ENCODE measurements around the gene SDHB.

SDHB gene

DNA sequence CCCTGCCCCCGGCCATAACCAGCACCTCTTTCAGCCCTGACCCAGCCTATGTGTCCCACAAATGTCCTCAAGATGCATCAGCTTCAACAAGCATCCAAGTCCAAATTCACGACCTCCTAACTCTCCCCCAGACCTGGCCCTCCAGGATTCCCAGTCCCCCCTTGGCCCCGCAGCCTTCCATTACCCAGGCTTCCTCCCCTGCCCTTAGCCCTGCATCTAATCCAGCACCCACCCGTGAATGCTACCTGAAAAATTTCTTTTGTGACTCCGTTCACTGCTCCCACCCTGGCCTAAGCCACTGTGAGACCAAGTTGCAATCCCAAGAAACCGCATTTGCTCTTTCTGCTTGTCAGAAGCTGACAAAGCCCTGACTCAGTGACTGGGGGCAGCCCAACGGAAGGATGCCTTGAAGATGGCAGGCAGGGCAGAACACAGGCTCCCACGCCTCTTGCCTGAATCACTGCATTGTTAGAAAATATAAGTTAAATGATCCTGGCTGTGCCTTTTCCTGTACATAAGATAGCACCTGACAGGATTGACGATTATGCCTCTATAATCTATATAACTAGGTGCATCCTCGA is 72.5 kb downstream of the SDHB start:
- DNase-seq = no peak

DNA sequence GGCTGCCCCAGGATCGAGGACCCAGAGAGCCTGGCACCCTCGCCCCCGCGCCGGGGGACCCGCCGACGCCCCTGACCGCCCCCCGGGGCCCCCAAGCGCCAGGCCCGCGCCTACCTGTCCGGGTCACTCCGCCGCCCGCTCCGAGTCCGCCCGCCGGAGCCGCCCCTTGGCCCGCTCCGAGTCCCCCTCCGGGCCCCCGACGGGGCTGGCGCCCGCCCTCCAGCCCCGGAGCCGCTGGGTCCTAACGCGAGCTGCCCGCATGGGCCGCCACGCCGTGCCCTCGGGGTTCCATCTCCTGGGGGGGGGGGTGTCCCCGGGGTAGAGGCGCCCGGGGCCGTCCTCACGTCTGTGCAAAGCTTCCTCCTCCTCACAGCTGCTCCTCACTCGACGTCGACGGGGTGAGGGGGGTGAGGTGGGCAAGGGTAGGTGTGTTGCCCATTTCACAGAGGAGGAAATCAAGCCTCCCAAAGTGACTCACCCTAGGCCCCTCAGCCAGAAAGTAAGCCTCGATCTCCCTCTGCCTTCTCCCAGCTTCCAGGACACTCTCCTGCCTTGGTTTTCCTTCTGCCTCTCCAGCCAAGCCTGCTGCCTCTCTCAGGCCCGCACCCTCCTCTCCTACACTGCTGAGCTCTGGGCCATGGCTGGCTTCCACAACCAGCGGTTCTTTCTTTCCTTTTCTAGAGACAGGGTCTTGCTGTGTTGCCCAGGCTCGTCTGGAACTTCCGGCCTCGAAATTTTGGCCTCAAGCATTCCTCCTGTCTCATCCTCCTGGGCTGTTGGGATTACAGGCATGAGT is 73.2 kb downstream of the SDHB start, which contains the start of gene MFAP2:
Gene MFAP2 (minus strand): TSS at position 148 of the 796 bp plus-strand sequence. CDS start 2,347 bp downstream, outside the sequence.
- no peak for DNase-seq

DNA sequence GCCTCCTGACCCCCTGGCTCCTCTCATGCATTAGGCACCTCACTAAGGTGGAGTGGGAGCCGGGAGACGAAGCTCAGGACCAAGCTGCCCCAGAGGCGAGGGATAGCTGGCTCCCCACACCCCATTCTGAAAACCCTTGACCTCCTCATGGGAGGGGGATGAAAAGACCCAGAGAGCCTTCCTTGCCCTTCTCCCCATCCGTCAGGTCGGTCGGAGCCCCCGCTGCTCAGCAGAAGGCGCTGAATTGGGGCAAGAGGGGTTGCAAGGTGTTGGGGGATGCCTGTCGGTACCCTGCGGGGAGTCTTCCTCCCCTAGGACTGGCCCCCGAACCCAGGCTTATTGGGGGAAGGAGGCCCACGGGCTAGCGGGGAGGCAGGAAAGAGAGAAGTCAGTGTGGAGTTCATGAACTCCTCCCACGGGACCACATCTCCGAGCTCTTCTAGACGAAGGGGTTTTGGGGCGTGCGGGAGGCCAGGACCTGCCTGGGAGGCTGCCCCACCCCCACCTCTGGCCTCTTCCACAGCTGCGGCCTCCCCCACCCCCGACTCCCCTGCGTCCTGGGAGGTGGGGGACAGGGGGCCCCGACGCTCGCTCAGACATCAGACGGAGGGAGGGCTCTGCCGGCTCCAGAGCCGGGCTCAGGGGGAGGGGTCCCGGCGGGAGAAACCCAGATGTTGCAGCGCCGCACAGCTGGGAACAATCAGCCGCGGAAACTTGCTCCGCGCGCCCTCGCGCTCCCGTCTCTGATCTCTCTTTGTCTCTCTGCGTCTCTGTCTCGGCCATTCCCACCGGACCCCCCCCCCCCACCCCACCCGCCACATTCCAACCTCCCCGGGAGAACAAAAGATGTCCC is 74.1 kb downstream of the SDHB start:
- DNase-seq = no peak

DNA sequence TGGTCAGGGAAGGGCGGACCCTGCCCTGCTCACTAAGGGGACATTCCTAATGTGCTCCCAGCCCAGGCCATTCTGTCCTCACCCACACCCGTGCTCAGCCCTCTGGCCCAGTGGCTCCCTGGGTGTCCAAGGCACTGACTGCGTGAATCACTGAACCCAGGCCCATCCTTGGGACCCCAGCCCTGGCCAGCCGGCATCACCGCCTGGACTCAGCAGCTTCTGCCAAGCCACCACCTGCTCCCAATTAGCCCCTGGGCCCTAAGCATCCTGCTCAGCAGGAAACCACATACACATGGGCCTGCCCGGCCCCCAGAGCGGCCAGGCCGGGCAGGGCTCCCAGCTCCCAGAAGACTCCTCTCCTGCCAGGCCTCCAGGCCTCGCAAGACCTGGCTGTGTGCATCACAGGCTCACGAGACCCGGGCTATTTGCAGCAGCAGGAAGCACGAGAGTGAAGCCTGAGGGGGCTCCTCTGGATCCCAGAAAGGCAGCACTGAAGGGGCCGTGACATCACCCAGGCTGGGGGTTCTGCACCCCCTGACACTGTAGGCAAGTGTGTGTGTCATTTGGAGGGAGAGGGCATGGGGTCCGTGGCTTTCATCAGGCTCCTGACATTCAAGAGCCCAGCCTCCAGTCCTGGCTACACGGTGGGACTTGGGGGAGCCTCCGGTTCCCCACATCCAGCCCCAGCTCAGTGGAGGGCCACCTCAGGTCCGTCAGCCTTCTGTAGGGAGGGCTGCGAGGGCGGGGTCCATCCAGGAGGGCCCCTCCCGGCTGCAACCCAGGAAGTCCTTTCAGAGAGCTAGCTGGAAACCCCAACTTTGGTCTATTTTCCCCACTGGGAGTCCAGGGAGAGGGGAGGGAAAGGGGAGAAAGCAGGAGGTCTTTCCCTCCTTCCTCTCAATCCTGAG is 75.0 kb downstream of the SDHB start:
- DNase-seq = no peak

DNA sequence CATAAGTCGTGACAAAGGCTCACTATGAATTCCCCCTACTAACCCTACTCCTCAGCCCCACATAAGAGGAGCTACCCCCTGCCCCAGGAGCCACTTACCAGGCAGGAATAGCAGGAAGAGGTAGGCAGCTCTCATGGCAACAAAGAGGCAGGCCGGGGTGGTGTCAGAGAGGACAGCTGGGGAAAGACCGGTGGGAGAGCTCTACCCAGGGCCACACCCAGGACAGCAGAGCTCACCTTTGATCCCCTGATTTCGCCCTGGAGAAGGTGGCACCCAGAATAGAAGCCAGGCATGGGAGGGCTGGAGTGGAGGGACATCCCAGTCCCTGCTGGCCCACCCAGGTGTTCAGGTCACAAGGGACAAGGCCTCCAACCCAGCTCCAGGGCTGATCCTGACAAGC is 75.7 kb downstream of the SDHB start:
- no peak for DNase-seq

GRCh38 chr1:16977377-16977776 is 76.5 kb downstream of the SDHB start:
- no peak for DNase-seq

- DNase-seq = no peak
These were observed 76.9 kb downstream of the SDHB start for GRCh38 chr1:16976966-16977365.

GRCh38 chr1:16975838-16976237 is 78.0 kb downstream of the SDHB start:
- no peak for DNase-seq

GRCh38 chr1:16975211-16975610 is 78.6 kb downstream of the SDHB start:
- no peak for DNase-seq

GRCh38 chr1:16973215-16973614 is 80.6 kb downstream of the SDHB start:
- no peak for DNase-seq

DNA sequence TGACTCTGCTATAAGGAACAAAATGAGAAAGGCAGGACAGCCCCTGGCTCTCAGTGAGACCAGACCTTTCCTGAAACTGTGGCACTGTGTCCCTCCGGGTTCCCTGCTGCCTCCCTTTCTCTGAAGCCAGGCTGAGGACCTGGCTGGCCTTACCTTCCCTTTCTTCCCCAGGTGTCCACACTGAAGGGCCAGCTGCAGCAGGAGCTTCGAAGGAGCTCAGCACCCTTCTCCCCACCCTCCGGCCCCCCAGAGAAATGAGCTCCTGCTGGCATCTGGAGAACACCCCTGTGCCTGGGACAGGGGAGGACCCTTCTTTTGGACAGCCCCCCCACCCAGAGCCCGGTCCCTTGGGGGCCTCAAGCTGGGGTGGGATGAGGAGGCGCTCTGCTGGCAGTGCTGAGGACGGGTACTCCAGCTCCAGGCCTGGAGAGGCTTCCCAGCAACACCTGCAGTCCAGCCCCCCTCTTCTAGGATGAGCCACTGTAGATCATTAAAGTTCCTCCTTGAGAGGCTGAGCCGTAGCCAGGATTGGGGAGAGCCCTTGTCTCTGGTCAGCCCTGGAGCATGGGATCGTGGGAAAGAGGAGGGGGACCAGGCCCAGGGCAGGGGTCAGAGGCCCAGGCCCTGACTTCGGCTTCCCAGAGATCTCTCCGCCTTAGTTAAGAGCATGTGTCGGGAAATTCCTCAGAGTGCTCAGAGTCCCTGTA is 81.5 kb downstream of the SDHB start:
- DNase-seq = no peak

DNA sequence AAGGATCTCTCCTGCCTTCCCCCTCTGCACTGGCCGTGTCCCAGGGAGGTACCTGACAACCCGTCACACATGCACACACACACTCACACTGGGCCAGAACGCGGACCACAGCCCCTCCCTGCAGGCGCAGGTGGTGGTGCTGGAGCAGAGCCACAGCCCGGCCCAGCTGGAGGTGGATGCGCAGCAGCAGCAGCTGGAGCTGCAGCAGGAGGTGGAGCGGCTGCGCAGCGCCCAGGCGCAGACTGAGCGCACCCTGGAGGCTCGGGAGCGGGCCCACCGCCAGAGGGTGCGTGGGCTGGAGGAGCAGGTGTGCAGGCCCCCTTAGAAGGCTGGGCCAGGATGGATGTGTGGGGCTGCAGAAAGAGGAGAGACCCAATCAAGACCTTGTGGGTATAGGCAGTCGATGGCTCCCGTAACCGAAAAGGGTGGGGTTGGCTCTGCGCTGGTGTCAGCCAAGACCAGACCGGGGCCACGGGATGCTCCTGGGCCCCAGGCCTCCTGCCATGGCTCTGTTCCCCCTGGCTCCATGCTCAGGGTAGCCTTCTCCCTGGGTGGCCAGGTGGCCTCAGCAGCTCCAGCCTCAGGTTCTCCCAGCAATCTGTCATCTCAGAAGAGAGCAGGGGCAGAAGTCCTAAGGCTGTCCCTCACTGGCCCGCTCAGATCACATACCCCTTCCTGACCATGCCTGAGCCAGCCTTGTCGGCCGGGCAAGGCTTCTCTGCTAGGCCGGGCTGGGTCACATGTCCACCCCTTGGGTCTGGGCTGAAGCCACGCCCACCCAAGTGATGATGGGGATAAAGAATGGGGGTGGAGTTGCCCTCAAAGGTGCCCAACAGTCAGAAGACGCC is 82.3 kb downstream of the SDHB start:
- DNase-seq = peak; percentile 72

GRCh38 chr1:16970132-16970910 is 83.5 kb downstream of the SDHB start:
- DNase-seq = no peak

- no peak for DNase-seq
These were observed 84.2 kb downstream of the SDHB start for GRCh38 chr1:16969651-16970050.

- DNase-seq = no peak
These were observed 84.7 kb downstream of the SDHB start for GRCh38 chr1:16969057-16969611.

Measured in NCI-H2171 treated with DMSO at 0.1 percent for 48 hours (cell line).